ENCODE results near the gene TMEM221. TPM values are rescaled to one million over a fixed set of nuclear protein-coding genes. Genes with fewer than 3 reads are reported as not detected.

The TMEM221 gene
- total and polyA plus RNA-seq, 10 donors: 0.03 to 0.20 TPM; not detected in 8

DNA sequence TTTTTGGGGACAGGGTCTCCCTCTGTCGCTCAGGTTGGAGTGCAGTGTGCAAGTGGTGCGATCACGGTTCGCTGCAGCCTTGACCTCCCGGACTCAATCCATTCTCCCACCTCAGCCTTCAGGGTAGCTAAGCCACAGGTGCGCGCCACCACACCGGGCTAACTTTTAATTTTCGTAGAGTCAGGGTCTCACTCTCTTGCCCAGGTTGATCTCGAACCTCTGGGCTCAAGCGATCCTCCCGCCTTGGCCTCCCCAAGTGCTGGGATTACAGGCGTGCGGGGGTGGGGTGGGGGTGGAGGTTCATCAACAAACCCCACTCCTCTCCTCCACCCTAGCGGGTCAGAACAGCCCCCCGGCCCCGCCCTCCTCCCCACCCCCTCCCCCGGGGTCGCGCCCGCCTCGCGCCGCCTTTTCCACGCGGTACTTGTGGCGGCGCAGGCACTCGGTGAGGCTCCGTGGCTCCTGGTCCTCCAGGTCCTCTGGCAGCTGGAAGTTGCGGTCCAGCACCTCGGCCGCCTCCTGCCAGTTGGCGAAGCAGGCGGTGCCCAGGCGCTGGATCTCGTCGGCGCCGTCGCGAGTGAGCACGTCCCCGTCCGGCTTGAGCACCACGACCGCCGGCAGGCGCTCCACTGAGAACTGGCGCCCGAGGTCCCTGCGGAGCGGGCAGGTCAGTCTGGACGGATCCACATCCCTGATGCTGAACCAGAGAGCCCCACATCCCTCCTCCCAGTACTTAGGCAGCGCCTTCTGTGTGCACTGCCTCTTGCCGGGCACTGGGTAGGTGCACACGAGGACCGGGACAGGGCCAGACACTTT, 7.0 kb upstream of the TMEM221 start:
- Histone ChIP-seq H3K36me3 (no peaks in the 10 kb centered on the region), H3K27me3 (replicated peaks in 1 of 7) (peaks cover 0 to 99% (median 54%) of the 10 kb centered on the region in 7 donors), H3K4me3 (no peak overlapping the region), H3K9me3 (no peaks in the 10 kb centered on the region), H3K4me1 (peaks cover 0 to 18% (median 8%) of the 10 kb centered on the region in 6 donors), H3K27ac (no peak overlapping the region)
- no peak for DNase-seq
- intact Hi-C loops (cut with DNase I; ENCODE audit: low total_unique reads): no loop called here
- WGBS, 5 donors: 18 to 45% (median 19%) methylated on average over 8 to 58 of the region's 58 CpGs
- TF ChIP-seq, protein P1, sequence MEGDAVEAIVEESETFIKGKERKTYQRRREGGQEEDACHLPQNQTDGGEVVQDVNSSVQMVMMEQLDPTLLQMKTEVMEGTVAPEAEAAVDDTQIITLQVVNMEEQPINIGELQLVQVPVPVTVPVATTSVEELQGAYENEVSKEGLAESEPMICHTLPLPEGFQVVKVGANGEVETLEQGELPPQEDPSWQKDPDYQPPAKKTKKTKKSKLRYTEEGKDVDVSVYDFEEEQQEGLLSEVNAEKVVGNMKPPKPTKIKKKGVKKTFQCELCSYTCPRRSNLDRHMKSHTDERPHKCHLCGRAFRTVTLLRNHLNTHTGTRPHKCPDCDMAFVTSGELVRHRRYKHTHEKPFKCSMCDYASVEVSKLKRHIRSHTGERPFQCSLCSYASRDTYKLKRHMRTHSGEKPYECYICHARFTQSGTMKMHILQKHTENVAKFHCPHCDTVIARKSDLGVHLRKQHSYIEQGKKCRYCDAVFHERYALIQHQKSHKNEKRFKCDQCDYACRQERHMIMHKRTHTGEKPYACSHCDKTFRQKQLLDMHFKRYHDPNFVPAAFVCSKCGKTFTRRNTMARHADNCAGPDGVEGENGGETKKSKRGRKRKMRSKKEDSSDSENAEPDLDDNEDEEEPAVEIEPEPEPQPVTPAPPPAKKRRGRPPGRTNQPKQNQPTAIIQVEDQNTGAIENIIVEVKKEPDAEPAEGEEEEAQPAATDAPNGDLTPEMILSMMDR (IDR thresholded peaks at IDR 0.05 in 8 of 11, conservative IDR thresholded peaks at IDR 0.05 in 3 of 11): no peak
- TF ChIP-seq POLR2A (IDR thresholded peaks at IDR 0.05): no peak
- no peak for TF ChIP-seq POLR2AphosphoS5 (IDR thresholded peaks at IDR 0.05)

- DNase-seq: no peak
- Histone ChIP-seq H3K4me1 (peaks cover 0 to 23% (median 8%) of the 10 kb centered on the region in 6 donors), H3K36me3 (no peaks in the 10 kb centered on the region), H3K27me3 (replicated peaks in 1 of 7) (peaks cover 0 to 98% (median 57%) of the 10 kb centered on the region in 7 donors), H3K4me3 (no peak overlapping the region), H3K9me3 (no peaks in the 10 kb centered on the region), H3K27ac (no peak overlapping the region)
- TF ChIP-seq, protein P1 (IDR thresholded peaks at IDR 0.05 in 8 of 11, conservative IDR thresholded peaks at IDR 0.05 in 3 of 11): no peak
- TF ChIP-seq POLR2A (IDR thresholded peaks at IDR 0.05): no peak
- TF ChIP-seq POLR2AphosphoS5 (IDR thresholded peaks at IDR 0.05): no peak
- intact Hi-C loops (cut with DNase I; ENCODE audit: low total_unique reads): no loop called here
- WGBS, 5 donors: 14 to 26% (median 22%) methylated on average over 13 of the region's 13 CpGs
Measured at GRCh38 chr19:17454576-17455071, 6.2 kb upstream of the TMEM221 start.

DNA sequence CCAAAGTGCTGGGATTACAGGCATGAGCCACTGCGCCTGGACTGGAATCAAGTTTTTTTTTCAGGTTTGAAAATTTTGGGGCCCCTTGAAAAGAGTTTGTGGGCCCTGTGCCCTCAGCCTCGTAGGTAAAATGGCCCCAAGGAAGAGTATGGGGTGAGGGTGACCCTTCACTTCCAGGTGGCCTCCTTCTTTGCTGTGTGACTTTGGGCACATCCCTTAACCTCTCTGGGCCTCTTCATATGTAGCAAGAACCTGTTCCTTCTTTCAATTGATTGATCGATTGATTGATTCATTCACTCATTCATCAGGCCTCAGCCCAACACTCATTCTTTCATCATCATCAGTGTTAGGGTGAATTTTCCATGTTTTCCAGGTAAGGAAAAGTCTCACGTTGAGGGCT, 3.4 kb upstream of the TMEM221 start:
- Histone ChIP-seq H3K4me3 (no peak overlapping the region), H3K4me1 (peaks cover 0 to 38% (median 19%) of the 10 kb centered on the region in 6 donors), H3K9me3 (no peaks in the 10 kb centered on the region), H3K27ac (no peak overlapping the region), H3K36me3 (no peaks in the 10 kb centered on the region), H3K27me3 (replicated peaks in 1 of 7) (peaks cover 0 to 96% (median 50%) of the 10 kb centered on the region in 7 donors)
- DNase-seq: no peak
- no peak for TF ChIP-seq POLR2A (IDR thresholded peaks at IDR 0.05)
- TF ChIP-seq, protein P1 (IDR thresholded peaks at IDR 0.05 in 8 of 11, conservative IDR thresholded peaks at IDR 0.05 in 3 of 11): no peak
- no peak for TF ChIP-seq POLR2AphosphoS5 (IDR thresholded peaks at IDR 0.05)
- intact Hi-C loops (cut with DNase I; ENCODE audit: low total_unique reads): no loop called here
- WGBS, 5 donors: 86 to 96% (median 89%) methylated on average over 4 of the region's 4 CpGs

Measured in spleen (tissue), 11 donors.